CD4-positive, alpha-beta T cell (primary cell): ENCODE measurements around the gene FAM53B. TPM values are rescaled to one million over a fixed set of nuclear protein-coding genes. Genes with fewer than 3 reads are reported as not detected.
A peak's percentile ranks its signal among the peaks of the same experiment; 100 is the strongest.

ENCODE experiments used
- ATAC-seq: fragments of 200-7000 bp; cut with Tn5 transposase; one replicate; pipeline ENCODE4 v1.10.0; 2022; ENCODE audit warnings: mild to moderate bottlenecking; ENCODE audit not compliant: poor library complexity
- CTCF ChIA-PET: fragments of 350-600 bp; sonication (Branson Sonifier 250); formaldehyde crosslinking; loops from one replicate; lab custom pipeline; 2021; ENCODE audit warnings: antibody characterized with exemption, inconsistent platforms; lab: Charles Lee
- POLR2A ChIA-PET: fragments of 350-600 bp; sonication (Branson Sonifier 250); formaldehyde crosslinking; loops from one replicate; lab custom pipeline; 2021; ENCODE audit warnings: antibody characterized with exemption, inconsistent platforms; lab: Charles Lee
- DNase-seq, 14 experiments: peaks; one replicate each; pipeline ENCODE4 v3.0.0-alpha.2; 2013 to 2020; ENCODE audit warnings: mixed read lengths in 2 of 14
- H3K27ac ChIP-seq, 2 donors: one replicate each; pipeline versions ENCODE4 v1.5.1 to v1.7.0; 2013; ENCODE audit warnings: low read length in 2 of 2, low read depth in 1 of 2, mild to moderate bottlenecking in 1 of 2
- H3K27me3 ChIP-seq, 2 experiments: 1 replicate in 1 of 2; 2 replicates in 1 of 2; pipeline versions ENCODE4 v1.6.1 to v1.7.0; 2013; ENCODE audit warnings: low read length in 2 of 2, control low read depth in 1 of 2, mild to moderate bottlenecking in 1 of 2, moderate library complexity in 1 of 2; ENCODE audit not compliant: insufficient read depth in 2 of 2, control insufficient read depth in 1 of 2
- H3K36me3 ChIP-seq: one replicate; pipeline ENCODE4 v1.6.1; 2013; ENCODE audit warnings: low read length, control low read depth; ENCODE audit not compliant: insufficient read depth
- H3K4me1 ChIP-seq: one replicate; pipeline ENCODE4 v1.6.1; 2013; ENCODE audit warnings: low read length, control low read depth; ENCODE audit not compliant: insufficient read depth
- H3K4me3 ChIP-seq: one replicate; pipeline ENCODE4 v1.5.1; 2013; ENCODE audit warnings: mild to moderate bottlenecking, low read length, moderate library complexity
- H3K9me3 ChIP-seq, 2 experiments: 1 replicate in 1 of 2; 2 replicates in 1 of 2; pipeline versions ENCODE4 v1.6.1 to v1.7.0; 2013; ENCODE audit warnings: low read length in 2 of 2, mild to moderate bottlenecking in 2 of 2, control low read depth in 1 of 2, moderate library complexity in 1 of 2; ENCODE audit not compliant: control insufficient read depth in 1 of 2, insufficient read depth in 1 of 2
- H3K27ac Mint-ChIP-seq: one replicate; pipeline ENCODE4 v1.8.0; 2020; ENCODE audit warnings: mixed read lengths
- H3K27me3 Mint-ChIP-seq: one replicate; pipeline ENCODE4 v1.8.0; 2021; ENCODE audit warnings: mixed read lengths
- H3K36me3 Mint-ChIP-seq: one replicate; pipeline ENCODE4 v1.8.0; 2021; ENCODE audit warnings: low read depth, mixed read lengths
- H3K4me1 Mint-ChIP-seq: one replicate; pipeline ENCODE4 v1.8.0; 2021; ENCODE audit warnings: low read depth, mixed read lengths
- H3K4me3 Mint-ChIP-seq: one replicate; pipeline ENCODE4 v1.8.0; 2020; ENCODE audit warnings: mild to moderate bottlenecking, mixed read lengths
- H3K9me3 Mint-ChIP-seq: one replicate; pipeline ENCODE4 v1.8.0; 2020; ENCODE audit warnings: mixed read lengths
- CTCF ChIP-seq: fragments of 200-600 bp; IDR thresholded peaks from one replicate; pipeline ENCODE4 v1.8.0; 2022; ENCODE audit warnings: antibody characterized with exemption, mild to moderate bottlenecking
- intact Hi-C, 2 experiments: fragments of 100-400 bp; cut with DNase I in 1 of 2; cut with micrococcal nuclease in 1 of 2; formaldehyde crosslinking; loops; one replicate each; pipeline versions ENCODE4 v1.15.1 to v1.9.0; 2023 to 2025; cut with DNase I, micrococcal nuclease
- total RNA-seq, 174 experiments: library from RNA in 2 of 174; stranded (reverse) in 2 of 174; gene quantifications; one replicate each; pipeline ENCODE4 v1.2.3 and lab custom pipeline; 2021 to 2026

Gene FAM53B
- total RNA-seq, 2 experiments from 2014 or later = 32.9 to 33.6 TPM

DNA sequence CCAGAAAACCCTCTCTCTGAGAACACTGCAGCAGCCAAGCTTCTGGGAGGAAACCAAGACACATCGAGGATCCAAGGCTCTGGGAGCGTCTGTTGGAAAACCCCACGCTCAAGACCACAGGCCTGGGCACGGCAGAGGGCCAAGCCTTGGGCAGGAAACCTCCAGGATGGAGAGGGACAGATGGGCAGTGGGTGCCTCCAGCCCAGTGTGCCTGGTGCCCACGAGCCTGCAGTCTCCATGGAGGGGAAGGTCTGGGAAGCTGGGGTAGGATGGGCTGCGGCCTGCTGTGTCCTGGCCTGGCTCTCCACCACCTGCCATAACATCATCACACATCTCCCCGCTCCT, 96.1 kb downstream of the FAM53B start:
- Mint-ChIP-seq H3K27me3 (no peaks in the 10 kb centered on the region), H3K4me1 (peaks cover 90% of the 10 kb centered on the region), H3K4me3 (peak overlapping the region; percentile 79), H3K27ac (peak overlapping the region; percentile 89), H3K9me3 (no peaks in the 10 kb centered on the region), H3K36me3 (no peaks in the 10 kb centered on the region)
- H3K4me1 ChIP-seq = peaks cover 100% of the 10 kb centered on the region
- CTCF ChIA-PET = interaction anchor here (1.2 to 3.0 kb wide), 16 partner anchors 11 to 100 kb away, joined by 3 to 18 read pairs (median 6); no protein-coding TSS in a partner anchor
- no peak for DNase-seq
- no peak for TF ChIP-seq CTCF
- ATAC-seq = no peak
- H3K27me3 ChIP-seq = no peaks in the 10 kb centered on the region
- POLR2A ChIA-PET = interaction anchor here (0.6 to 6.8 kb wide), 18 partner anchors 9 to 93 kb away, joined by 3 to 72 read pairs (median 6); no protein-coding TSS in a partner anchor
- peak overlapping the region; percentile 72 to 78 for H3K27ac ChIP-seq
- intact Hi-C loops = loop anchor here (2.0 to 10.0 kb wide), 5 partner anchors 39 to 113 kb away; no protein-coding TSS in a partner anchor
- H3K9me3 ChIP-seq = no peaks in the 10 kb centered on the region
- H3K4me3 ChIP-seq = peak overlapping the region; percentile 35
- peaks cover 9% of the 10 kb centered on the region for H3K36me3 ChIP-seq

- no peaks in the 10 kb centered on the region for H3K27me3 Mint-ChIP-seq
- ATAC-seq (peak; percentile 78), DNase-seq (peak; percentile 50 to 91 (median 74))
- H3K9me3 Mint-ChIP-seq = no peaks in the 10 kb centered on the region
- peak overlapping the region; percentile 89 for H3K27ac Mint-ChIP-seq
- intact Hi-C loops = loop anchor here (2.0 to 10.0 kb wide), 5 partner anchors 40 to 113 kb away; no protein-coding TSS in a partner anchor
- POLR2A ChIA-PET = interaction anchor here (0.6 to 6.8 kb wide), 17 partner anchors 9 to 144 kb away, joined by 3 to 72 read pairs (median 6); partner anchors contain the start of gene EEF1AKMT2
- Histone ChIP-seq H3K36me3 (peaks cover 14% of the 10 kb centered on the region), H3K4me3 (peak overlapping the region; percentile 35), H3K4me1 (peaks cover 100% of the 10 kb centered on the region), H3K9me3 (no peaks in the 10 kb centered on the region), H3K27ac (peak overlapping the region; percentile 72 to 78), H3K27me3 (no peaks in the 10 kb centered on the region)
- peaks cover 90% of the 10 kb centered on the region for H3K4me1 Mint-ChIP-seq
- no peaks in the 10 kb centered on the region for H3K36me3 Mint-ChIP-seq
- H3K4me3 Mint-ChIP-seq = peak overlapping the region; percentile 79
- TF ChIP-seq CTCF = peak; percentile 64
- CTCF ChIA-PET = interaction anchor here (0.9 to 3.0 kb wide), 16 partner anchors 11 to 100 kb away, joined by 3 to 18 read pairs (median 5); no protein-coding TSS in a partner anchor
These were observed 96.6 kb downstream of the FAM53B start for GRCh38 chr10:124647421-124648130.

DNA sequence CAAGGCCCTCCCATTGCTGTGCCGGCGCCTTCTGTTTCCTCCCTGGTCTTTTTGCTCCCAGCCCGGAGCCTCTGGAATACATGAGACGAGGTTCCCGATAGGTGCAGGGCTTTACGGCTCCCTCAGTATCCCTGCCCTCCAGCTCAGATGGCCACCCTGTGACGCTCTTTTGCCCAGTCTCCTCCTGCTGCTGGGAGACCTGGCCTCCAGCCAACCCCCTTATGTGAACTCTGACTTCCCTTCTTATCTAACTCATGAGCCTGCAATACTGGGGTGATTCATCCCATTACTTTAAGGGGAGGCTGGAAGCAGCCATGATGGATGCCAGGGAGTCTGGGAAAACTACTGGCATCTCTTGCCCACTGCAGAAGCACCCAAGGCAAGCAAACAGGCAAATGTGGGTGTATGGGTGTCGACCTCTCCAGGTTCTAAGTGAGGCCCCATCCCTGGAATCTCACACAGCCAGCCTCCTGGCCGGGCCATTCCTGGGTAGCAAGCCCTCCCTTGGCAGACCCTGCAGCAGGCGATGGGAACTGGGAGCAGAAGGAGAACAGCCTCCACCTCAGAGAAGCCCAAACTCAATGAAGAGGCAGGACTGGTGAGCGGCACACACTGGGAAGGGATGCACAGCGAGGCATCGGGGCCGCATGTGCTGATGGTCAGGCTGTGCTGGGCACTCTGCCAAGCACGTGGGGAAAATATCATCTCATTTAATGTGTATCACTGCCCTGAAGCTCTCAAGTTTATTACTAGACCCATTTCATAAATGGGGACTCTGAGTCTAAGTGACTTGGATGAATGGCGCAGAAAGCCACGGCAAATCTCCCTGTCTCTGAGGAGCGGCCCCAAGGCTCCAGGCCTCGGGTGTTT, 97.5 kb downstream of the FAM53B start:
- no peak overlapping the region for H3K4me3 ChIP-seq
- peak in 2 of 14 experiments; percentile 58 to 59 for DNase-seq
- peaks cover 90% of the 10 kb centered on the region for H3K4me1 Mint-ChIP-seq
- no peaks in the 10 kb centered on the region for H3K27me3 ChIP-seq
- peaks cover 21% of the 10 kb centered on the region for H3K36me3 ChIP-seq
- no peaks in the 10 kb centered on the region for H3K27me3 Mint-ChIP-seq
- TF ChIP-seq CTCF = no peak
- H3K4me1 ChIP-seq = peaks cover 100% of the 10 kb centered on the region
- intact Hi-C loops = loop anchor here (5.0 to 10.0 kb wide), 4 partner anchors 41 to 112 kb away; no protein-coding TSS in a partner anchor
- ChIA-PET POLR2A (interaction anchor here (1.0 to 6.8 kb wide), 12 partner anchors 8 to 144 kb away, joined by 3 to 72 read pairs (median 7); partner anchors contain the start of gene EEF1AKMT2), CTCF (interaction anchor here (0.9 to 3.0 kb wide), 12 partner anchors 10 to 101 kb away, joined by 3 to 18 read pairs (median 5); no protein-coding TSS in a partner anchor)
- no peaks in the 10 kb centered on the region for H3K9me3 Mint-ChIP-seq
- ATAC-seq = no peak
- H3K27ac ChIP-seq = peak overlapping the region; percentile 72 to 78
- no peaks in the 10 kb centered on the region for H3K36me3 Mint-ChIP-seq
- no peaks in the 10 kb centered on the region for H3K9me3 ChIP-seq
- H3K4me3 Mint-ChIP-seq = peak overlapping the region; percentile 79
- peak overlapping the region; percentile 89 for H3K27ac Mint-ChIP-seq
